Measurements from ENCODE around the gene NSFL1C.

DNA sequence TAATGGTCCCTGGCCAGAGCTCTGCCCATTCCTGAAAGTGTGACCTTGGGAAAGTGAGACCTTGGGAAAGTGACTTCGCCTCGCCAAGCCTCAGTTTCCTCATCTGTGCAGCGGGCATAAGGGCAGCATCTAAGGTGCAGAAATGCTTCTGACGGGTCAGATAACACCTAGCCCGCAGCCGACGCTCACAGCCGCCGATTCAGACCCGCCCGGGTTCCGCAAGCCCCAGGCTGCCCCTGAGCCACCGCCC lies 74.3 kb downstream of the NSFL1C start:
- TF ChIP-seq POLR2A (IDR thresholded peaks at IDR 0.05) = no peak
- TF ChIP-seq, protein P1, sequence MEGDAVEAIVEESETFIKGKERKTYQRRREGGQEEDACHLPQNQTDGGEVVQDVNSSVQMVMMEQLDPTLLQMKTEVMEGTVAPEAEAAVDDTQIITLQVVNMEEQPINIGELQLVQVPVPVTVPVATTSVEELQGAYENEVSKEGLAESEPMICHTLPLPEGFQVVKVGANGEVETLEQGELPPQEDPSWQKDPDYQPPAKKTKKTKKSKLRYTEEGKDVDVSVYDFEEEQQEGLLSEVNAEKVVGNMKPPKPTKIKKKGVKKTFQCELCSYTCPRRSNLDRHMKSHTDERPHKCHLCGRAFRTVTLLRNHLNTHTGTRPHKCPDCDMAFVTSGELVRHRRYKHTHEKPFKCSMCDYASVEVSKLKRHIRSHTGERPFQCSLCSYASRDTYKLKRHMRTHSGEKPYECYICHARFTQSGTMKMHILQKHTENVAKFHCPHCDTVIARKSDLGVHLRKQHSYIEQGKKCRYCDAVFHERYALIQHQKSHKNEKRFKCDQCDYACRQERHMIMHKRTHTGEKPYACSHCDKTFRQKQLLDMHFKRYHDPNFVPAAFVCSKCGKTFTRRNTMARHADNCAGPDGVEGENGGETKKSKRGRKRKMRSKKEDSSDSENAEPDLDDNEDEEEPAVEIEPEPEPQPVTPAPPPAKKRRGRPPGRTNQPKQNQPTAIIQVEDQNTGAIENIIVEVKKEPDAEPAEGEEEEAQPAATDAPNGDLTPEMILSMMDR (IDR thresholded peaks at IDR 0.05) = no peak
